Measurements from ENCODE around the gene TBC1D3B.
"Not testable (repeated sequence)": the region's sequence is repeated elsewhere in the genome, so short reads cannot be mapped to it uniquely, and the experiment has no call there.

The TBC1D3B gene

DNA sequence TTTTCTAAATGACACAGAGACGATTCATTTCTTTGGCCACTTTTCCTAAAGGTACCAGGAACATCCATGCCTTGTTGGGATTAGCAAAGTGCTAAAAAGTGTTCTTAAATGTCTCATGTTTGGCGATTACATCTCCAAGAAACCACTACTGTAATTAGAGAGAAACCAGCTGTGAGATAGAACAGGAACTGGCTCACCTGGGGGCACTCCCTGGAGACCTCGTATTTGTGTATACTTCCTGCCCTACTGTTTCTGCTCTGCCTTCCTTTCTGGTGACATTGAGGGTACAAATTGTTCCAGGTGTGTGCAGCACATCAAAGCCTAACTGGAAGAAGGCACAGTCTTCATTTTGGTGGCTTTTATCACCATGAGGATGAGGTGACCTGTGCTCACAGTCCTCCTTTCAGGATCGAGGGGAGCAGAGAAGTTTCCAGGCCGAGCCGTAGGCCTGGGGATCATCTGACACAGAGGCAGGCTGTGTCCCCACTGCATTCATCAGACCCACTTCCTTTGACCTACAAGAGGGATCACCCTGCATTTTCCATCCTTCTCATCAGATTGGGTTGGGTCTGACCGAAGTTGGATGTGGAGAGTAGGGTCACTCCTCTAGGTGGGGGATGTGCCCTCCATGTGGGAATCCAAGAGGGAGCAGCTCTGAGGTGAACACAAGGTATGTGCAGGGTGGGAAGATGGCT, 49.1 kb downstream of the TBC1D3B start:
- DNase-seq = no peak

DNA sequence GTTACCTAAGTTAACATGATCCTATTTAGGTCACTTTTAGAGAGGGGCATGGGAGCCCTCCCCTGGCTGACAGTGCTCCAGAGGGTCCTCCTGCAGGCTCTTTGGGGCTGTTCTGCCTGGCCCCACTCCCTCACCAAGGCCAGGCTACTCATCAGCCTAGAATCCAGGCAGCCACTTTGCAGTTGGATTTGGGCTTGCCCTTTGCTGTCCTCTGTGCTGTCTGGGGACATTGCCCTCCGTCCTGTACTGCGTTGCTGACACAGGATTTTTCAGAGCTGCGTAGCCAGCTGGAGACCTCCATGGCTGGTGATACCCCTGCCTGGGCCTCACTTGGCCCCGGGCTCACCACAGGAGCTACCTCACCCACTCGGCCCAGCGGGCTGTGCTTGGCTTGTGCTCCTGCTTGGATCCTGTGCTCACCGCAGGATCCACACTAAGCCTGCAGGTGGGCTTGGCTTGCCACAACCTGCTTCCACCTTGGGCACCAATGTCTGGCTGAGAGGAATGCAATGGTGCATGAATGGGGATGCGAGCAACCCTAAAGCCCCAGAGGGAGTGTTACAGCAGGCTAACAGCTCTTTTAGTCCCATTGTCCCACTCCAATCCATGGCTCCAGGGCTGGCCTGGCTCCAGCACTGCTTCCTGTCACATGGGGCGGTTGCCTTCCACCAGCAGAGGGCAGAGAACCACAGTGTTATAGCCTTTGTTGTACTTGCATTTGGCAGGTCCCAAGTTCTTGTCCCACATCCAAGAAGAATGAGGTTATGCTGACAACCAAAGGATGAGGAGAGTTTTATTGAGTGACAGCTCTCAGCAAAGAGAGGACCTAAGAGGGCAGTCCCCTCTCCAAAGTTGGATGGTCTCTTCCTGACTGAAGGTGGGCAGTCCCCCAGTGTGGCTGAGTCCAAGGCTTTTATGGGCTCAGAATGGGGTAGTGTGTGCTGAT, 51.3 kb downstream of the TBC1D3B start:
- no peak for DNase-seq

DNA sequence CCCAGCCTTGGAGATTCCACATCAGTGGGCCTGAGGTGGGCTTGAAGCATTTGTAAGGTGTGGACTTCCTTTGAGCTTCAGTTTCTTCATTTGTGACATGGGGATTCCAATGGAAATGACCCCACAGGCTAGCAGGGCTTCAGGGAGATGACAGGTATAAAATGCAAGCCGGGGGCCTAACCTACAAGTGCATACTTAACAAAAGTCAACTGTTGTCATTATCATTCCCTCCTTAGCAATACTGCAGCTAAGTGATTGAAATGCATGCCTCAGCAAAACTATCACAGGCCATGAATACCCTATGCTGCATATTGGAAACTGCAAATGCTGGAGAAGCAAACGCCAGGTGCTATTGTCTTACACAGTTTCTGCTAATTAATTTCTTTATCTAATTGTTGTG, 53.0 kb downstream of the TBC1D3B start:
- no peak for DNase-seq

DNA sequence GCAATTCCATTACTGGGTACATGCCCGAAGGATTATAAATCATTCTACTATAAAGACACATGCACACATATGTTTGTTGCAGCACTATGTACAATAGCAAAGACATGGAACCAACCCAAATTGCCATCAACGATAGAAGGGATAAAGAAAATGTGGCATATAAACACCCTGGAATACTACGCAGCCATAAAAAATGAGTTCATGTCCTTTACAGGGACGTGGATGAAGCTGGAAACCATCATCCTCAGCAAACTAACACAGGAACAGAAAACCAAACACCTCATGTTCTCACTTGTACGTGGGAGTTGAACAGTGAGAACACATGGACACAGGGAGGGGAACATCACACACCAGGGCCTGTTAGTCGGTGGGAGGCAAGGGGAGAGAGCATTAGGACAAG, 55.3 kb downstream of the TBC1D3B start:
- not testable (repeated sequence) for DNase-seq

DNA sequence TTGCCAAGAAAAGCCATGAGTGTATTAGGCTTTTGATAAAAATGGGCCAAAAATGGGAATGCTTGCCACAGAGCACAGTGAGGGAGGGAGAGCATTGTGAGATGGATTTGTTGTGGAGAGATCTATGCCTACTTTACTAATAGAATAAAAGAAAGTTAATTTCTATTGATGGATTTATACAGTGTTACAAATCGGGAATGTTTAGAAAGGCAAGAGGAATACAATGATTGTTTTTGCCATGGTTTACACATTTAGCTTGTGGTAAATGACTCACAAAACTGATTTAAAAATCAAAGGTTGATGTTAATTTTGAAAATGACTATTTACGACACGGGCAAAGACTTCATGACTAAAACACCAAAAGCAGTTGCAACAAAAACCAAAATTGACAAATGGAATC, 56.2 kb downstream of the TBC1D3B start:
- no peak for DNase-seq

DNA sequence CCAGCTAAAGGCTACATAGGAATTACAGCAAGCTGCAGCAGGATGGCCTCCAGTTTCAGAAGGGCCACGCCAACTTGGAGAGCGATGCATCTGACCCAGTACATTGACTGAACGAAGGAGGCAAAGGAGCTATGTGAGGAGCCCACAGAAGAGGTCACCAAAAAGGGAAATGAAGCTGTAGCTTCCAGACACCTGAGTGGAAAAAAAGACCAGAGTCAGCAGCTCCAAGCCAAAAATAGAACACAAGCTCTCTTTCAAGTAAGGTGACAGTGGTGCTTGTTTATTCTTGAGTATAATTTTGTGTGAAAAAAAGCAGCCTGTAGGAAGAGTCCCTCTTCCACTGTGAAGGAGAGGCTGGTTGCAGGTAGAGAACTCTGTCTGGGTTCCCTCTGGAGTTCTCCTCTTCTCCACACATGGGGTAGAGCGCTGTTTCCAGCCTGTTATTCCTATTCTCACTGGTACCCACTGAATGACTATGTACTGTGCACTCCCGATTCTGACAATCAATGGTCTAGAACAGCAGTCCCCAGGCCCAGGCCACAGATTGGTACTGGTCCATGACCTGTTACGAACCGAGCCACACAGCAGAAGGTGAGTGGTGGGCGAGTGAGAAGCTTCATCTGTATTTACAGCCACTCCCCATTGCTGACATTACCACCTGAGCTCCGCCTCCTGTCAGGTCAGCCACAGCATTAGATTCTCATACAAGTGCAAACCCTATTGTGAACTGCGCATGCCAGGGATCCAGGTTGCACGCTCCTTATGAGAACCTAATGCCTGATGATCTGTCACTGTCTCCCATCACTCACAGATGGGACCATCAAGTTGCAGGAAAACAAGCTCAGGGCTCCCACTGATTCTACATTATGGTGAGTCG, 57.7 kb downstream of the TBC1D3B start:
- DNase-seq = no peak

DNA sequence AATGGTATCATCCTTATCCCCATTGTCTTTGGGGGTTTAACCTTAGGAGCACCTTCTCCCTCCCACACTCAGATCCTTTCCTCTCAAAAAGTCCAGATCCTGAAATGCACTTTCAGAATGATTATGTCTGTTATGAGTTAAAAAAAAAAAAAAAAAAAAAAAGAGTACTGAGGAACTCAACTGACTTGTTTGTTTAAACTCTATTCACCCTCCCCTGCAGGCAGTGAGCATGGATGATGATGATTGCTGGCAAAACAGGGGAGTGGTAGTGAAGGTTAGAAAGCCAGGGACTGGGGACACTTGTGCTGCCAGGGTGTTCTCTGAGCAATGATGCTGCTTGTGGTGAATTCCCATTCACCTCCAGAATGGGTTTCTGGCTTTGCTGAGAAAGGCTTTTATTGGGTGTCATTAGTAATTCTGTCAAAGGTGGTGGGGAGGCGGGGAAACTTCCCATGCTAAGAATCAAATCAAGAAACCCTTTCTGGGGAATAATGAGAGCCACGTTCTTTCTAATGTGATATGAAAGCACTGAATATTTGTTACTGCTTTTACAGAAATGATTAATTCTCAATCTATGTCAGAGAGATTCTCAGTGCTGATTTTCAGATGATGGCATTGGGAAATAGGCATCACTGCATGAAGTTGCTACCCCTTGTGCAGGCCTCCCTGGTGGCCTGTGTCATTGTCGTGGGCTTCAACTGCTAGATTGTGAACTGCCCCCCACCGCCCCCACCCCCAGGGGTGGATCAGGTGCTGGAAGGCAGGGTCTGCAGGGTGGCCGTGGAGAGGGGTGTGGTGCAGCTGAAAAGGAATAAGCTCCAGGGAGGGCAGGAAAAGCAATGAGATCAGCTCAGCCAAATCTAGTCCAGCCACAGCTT, 58.7 kb downstream of the TBC1D3B start:
- DNase-seq = no peak
